ENCODE results near the gene PRSS36.
A peak's percentile ranks its signal among the peaks of the same experiment; 100 is the strongest.
"Not testable (repeated sequence)": the region's sequence is repeated elsewhere in the genome, so short reads cannot be mapped to it uniquely, and the experiment has no call there.

The PRSS36 gene

GRCh38 chr16:31141489-31142108 is 8.3 kb downstream of the PRSS36 start:
- no peak for DNase-seq (ENCODE audit: extremely low read depth, low read depth)
- H3K4me3 ChIP-seq (replicated peaks; ENCODE audit: low read depth, low read length) = peak overlapping the region; percentile 31
- TF ChIP-seq, protein P1, sequence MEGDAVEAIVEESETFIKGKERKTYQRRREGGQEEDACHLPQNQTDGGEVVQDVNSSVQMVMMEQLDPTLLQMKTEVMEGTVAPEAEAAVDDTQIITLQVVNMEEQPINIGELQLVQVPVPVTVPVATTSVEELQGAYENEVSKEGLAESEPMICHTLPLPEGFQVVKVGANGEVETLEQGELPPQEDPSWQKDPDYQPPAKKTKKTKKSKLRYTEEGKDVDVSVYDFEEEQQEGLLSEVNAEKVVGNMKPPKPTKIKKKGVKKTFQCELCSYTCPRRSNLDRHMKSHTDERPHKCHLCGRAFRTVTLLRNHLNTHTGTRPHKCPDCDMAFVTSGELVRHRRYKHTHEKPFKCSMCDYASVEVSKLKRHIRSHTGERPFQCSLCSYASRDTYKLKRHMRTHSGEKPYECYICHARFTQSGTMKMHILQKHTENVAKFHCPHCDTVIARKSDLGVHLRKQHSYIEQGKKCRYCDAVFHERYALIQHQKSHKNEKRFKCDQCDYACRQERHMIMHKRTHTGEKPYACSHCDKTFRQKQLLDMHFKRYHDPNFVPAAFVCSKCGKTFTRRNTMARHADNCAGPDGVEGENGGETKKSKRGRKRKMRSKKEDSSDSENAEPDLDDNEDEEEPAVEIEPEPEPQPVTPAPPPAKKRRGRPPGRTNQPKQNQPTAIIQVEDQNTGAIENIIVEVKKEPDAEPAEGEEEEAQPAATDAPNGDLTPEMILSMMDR (IDR thresholded peaks at IDR 0.05; ENCODE audit: low read depth, low read length, missing control alignments) = no peak

DNA sequence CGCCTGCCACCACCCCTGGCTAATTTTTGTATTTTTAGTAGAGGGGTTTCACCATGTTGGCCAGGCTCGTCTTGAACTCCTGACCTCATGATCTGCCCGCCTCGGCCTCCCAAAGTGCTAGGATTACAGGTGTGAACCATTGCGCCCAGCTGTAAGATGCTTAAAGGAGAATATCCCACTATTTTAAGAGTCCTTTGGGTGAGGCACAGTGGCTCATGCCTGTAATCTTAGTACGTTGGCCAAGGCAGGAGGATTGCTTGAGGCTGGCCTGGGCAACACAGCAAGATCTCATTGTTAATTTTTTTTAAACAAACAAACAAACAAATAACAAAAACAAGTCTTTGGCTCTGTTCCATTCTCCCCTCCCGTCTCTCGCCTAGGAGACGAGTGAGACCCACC is 8.8 kb downstream of the PRSS36 start:
- not testable (repeated sequence) for H3K4me3 ChIP-seq (replicated peaks; ENCODE audit: low read depth, low read length); DNase-seq (ENCODE audit: extremely low read depth, low read depth)

DNA sequence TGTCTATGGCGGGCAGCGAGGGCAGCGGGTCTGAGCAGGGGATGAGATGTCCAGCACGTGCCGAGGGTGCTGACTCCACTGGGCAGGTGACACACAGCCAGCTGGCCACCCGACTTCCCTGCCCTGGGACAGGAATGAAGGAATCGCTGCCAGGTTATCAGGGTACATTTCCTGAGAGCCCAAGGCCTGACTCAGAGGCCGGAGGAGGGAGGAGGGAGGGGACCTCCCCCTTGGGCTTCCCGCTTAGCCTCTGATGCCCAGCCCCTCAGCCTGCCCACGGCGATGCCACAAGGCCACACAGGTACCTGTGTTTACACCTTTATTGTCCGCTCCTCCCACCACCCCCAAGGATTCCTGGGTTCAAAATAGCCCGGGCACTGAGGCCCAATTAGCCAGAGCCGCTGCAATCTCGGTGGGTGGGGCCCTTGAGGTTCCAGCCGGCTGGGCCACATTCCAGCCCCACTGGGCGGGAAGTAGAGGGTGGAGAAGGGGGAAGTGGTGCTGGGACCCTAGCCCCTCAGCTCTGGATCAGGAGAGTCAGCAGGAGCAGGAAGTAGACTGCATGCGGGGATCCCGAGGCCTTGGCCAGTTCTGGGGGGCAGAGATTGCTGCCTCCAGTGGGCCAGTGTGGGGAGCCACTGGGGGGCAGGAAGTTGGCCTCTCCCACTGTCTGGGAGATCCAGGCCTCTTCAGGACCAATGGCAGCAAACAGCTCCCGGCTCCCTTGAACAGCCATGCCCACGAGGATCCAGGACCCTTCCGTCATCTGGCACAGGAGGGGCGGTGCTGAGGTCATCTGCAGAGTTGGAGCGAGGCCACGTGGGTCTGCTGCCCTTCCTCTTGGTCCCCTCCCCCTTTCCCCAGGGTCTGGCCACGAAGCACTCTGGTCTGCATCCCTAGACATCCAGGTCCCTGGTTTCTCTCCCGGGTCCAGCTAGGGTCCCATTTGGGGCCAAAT is 11.0 kb downstream of the PRSS36 start:
- DNase-seq (ENCODE audit: extremely low read depth, low read depth) = no peak
- H3K4me3 ChIP-seq (replicated peaks; ENCODE audit: low read depth, low read length) = no peak overlapping the region
- TF ChIP-seq, protein P1 (IDR thresholded peaks at IDR 0.05; ENCODE audit: low read depth, low read length, missing control alignments) = no peak

GRCh38 chr16:31136822-31137499 is 12.9 kb downstream of the PRSS36 start:
- not testable (repeated sequence) for DNase-seq (ENCODE audit: extremely low read depth, low read depth)

DNA sequence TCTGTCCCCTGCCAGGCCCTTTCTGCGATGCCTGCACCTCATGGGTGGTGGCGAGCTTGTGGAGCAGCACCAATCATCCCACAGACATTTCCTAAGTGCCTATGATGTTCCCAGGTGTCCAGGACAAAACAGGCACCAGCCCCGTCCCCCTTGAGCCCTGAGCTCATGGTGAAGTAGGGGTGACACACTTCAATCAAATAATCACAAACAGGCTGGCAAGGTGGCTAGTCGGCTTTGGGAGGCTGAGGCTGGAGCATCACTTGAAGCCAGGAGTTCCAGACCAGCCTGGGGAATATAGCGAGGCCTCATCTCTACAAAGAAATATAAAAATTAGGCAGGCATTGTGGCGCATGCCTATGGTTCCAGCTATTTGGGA is 13.6 kb downstream of the PRSS36 start:
- H3K4me3 ChIP-seq (replicated peaks; ENCODE audit: low read depth, low read length) = no peak overlapping the region
- TF ChIP-seq, protein P1 (IDR thresholded peaks at IDR 0.05; ENCODE audit: low read depth, low read length, missing control alignments) = no peak
- no peak for DNase-seq (ENCODE audit: extremely low read depth, low read depth)

More at GRCh38 chr16:31136822-31137499, 12.9 kb downstream of the PRSS36 start:
- not testable (repeated sequence) for H3K4me3 ChIP-seq (replicated peaks; ENCODE audit: low read depth, low read length)

DNA sequence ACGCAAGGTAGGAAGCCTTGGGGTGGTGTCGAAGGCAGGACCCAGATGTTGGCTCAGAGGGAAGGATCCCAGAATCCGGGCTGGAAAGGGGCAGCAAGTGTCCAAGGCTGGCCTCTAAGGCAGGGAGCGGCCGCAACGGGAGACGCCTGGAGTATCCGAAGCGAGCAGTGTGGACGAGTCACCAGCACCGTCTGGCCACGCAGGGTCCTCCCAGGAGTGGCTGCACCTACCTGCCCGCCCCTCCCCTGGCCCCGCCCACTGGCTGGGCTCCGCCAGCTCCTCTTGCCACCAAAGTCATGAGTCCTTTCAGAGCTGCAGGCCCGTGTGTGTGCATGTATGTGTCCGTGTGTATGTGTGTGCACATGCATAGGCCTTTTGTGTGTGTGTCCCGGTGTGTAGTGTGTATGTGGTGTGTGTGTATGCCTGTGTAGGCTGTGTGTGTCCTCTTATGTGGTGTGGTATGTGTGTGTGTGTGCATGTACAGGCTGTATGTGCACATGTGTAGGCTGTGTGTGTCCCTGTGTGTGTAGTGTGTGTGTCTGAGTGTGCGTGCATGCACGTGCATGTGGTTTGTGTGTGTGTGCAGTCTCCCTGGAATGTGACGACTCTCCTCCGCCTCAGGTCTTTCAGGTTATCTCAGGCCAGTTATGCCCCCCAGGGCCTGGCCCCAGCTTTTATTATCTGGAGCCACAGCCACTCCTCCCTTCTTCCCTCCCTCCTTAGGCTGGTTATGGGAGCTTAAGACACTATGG is 14.2 kb downstream of the PRSS36 start, which contains the start of gene PRSS8:
TSS of gene PRSS8 (minus strand) at position 193 of the 752 bp plus-strand sequence. CDS start 229 bp downstream, outside the sequence.
- TF ChIP-seq, protein P1 (IDR thresholded peaks at IDR 0.05; ENCODE audit: low read depth, low read length, missing control alignments) = no peak
- no peak within 1 kb of the TSS for H3K4me3 ChIP-seq (replicated peaks; ENCODE audit: low read depth, low read length)
- no peak for DNase-seq (ENCODE audit: extremely low read depth, low read depth)
